Muscle of arm (tissue), 12 donors: ENCODE results near the gene FETUB. TPM values are rescaled to one million over a fixed set of nuclear protein-coding genes. Genes with fewer than 3 reads are reported as not detected.
"Not testable (repeated sequence)": the region's sequence is repeated elsewhere in the genome, so short reads cannot be mapped to it uniquely, and the experiment has no call there.

Source experiments
- DNase-seq: peaks from one replicate; pipeline ENCODE4 v3.0.0-alpha.2; 2013
- polyA plus RNA-seq, 12 donors: library from polyadenylated mRNA; unstranded; fragments of 120-200 nt; gene quantifications; one replicate each; pipeline ENCODE4 v1.2.1, GENCODE V29; 2013; ENCODE audit not compliant: insufficient read length in 12 of 12

Gene FETUB
- polyA plus RNA-seq, 12 donors: 0.11 to 0.69 (median 0.36) TPM; not detected in 5

GRCh38 chr3:186633481-186633880, 6.7 kb upstream of the FETUB start:
- no peak for DNase-seq

GRCh38 chr3:186634207-186634606, 6.0 kb upstream of the FETUB start:
- not testable (repeated sequence) for DNase-seq

- DNase-seq: no peak
These were observed 4.7 kb upstream of the FETUB start for GRCh38 chr3:186635532-186635931.

- no peak for DNase-seq
These were observed 3.7 kb upstream of the FETUB start for GRCh38 chr3:186636536-186636935.

DNA sequence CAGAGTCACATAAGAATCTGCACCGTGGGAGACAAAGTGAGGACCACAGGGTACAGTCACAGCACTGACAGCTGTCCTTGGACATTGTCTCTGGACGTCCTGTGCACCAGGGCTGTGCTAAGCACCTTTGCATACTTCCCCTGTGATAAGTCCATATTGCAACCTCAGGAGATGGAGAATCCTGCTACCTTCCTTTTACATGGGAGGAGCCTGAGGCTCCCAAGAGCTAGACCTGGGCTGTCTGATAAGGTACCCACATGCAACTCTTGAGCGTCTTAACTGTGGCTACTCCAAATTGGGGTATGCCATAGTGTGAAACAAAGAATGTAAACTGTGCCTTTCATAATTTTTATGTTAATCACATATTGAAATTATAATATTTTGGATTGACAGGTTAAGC, 2.5 kb upstream of the FETUB start:
- no peak for DNase-seq

DNA sequence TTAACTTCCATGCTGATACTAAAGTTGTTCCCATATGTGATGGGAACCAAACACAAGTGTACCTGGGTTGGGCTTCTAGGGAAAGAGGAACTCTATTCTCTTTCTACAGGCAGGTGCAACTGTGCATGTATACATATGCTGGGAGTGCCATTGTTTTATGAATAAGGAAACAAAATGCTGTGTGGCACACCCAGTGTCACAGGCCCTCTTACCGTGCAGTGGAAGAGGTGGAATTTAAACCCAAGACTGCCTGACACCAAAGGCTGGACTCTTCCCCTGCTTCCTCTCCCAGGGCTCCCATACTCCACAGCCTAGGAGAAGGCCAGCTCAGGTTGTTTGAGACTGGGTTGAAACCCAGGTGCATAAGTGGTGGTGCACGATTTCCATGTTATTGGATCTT, 1.9 kb upstream of the FETUB start:
- DNase-seq: no peak

DNA sequence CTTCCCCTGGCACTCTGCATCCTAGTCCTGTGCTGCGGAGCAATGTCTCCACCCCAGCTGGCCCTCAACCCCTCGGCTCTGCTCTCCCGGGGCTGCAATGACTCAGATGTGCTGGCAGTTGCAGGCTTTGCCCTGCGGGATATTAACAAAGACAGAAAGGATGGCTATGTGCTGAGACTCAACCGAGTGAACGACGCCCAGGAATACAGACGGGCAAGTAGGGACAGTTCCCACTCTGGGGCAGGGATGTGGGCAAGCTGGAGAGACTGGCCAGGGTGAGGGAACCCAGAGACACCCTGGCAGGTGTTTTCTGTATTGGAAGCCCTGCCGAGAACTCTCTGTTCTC, 247 bp downstream of the FETUB start:
- DNase-seq: no peak

DNA sequence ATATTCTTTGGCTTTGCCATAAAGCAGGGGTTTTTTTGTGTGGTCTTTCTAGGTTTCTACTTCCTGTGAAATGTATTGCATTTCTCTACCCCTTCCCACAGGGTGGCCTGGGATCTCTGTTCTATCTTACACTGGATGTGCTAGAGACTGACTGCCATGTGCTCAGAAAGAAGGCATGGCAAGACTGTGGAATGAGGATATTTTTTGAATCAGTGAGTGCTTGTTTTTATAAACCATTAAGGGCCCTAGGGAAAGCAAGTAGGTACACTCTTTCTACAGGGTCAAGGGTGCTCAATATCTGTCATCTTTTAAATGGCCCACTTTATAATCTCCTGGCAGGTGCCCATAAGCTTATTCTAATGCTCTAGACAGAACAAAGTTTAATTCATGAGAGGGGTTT, 730 bp downstream of the FETUB start:
- DNase-seq: no peak

DNA sequence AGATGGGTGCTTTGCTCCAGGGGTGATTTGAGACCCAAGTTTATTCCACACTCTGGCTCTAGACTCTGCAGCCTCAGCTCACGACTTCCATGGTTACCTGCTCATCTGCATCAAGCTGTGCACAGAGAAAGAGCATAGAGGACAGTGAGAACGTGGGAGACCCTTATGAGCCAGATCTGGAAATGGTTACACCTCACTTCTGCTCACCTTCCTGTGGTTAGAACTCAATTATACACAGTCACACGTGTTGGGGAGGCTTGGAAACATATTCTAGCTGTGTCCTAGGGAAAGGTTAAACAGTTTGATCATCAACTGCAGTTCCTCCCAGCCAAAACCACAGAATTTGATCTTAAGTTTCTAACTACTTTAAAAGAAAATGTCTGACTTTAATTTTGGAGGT, 1.8 kb downstream of the FETUB start:
- DNase-seq: no peak

- no peak for DNase-seq
These were observed 3.3 kb downstream of the FETUB start for GRCh38 chr3:186643493-186643892.

DNA sequence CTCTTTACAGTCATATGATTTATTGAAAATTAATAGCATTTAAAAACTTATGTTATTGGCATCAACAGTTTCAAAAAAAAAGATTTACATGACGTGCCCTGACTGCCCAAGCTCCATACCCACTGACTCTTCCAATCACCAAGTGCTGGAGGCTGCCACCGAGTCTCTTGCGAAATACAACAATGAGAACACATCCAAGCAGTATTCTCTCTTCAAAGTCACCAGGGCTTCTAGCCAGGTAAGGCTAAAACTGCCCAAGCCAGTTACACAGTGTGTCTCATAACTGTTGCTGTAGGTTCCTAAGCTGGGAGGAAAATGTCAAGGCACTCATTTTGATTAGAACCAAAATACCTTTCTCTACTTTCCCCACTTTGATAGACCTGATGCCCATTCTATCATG, 4.5 kb downstream of the FETUB start:
- DNase-seq: no peak

- DNase-seq: no peak
These were observed 5.9 kb downstream of the FETUB start for GRCh38 chr3:186646106-186646505.

- no peak for DNase-seq
These were observed 6.6 kb downstream of the FETUB start for GRCh38 chr3:186646841-186647240.

DNA sequence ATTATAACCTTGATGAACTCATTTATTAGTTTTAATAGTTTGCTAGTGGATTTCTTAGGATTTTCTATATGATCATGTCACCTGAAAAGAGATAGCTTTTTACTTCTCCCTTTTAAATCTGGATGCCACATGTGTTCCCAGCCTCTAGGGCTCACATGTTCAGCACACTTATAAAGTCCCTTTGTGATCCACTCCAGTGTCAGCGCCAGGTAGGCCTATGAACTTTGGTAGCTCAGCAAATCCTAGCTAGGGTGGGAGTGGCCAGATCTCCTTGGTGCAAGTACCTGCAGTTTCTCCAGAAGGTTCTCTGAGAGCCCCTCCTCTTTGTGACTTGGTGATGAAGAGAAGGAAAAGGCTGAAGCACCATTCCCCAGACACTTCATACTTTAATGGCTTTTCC, 8.7 kb downstream of the FETUB start:
- no peak for DNase-seq

DNA sequence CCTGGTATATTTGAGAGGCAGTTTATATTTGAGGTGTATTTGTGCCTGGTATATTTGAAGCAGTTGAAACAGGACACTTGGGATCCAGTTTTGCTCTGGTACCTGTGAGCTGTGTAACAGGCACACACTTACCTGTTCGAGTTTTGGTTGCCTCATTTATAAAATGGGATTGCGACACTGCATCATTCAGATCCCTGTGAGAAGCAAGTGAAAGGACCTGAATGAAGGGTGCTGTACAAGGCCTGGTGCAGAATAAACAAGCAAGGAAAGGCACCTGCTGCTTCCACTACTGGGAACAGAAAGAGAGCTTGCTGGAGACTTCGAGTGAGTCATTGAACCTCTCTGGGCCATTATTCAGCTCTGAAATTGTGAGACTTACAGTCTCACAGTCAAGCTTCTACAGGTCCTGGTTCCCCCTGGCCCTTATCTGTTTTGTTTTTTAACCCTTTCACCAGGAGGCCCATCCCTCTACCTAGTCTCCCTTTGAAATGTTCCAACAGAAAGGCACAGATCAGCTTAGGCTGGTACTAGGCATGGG, 11.5 kb downstream of the FETUB start:
- DNase-seq: no peak

- DNase-seq: no peak
These were observed 13.0 kb downstream of the FETUB start for GRCh38 chr3:186653080-186653707.

GRCh38 chr3:186653984-186654383, 13.8 kb downstream of the FETUB start:
- DNase-seq: no peak

DNA sequence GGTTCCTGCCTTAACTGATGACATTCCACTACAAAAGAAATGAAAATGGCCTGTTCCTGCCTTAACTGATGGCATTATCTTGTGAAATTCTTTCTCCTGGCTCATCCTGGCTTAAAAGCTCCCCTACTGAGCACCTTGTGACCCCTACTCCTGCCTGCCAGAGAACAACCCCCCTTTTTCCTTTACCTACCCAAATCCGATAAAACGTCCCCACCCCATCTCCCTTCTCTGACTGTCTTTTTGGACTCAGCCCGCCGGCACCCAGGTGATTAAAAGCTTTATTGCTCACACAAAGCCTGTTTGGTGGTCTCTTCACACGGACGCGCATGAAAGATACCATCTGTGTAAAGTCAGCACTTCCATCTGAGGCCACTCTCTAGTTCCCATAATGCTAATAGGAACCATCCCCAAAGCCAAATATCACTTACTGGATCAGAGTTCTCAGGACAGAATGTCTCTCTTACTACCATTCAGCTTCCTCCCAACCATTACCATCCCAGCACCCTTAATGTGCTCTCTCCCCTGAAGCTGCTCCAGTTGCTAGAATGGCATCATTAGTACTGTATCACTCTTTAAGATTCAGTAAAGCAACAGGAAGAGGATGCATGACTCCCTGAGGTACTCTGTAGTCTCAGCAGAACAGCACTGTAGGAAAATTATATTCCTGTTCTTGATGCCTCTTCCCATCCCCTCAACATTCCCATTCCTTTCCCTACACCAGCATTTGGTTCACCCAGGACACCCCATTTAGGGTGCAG, 23.3 kb downstream of the FETUB start:
- DNase-seq: no peak

- no peak for DNase-seq
These were observed 23.9 kb downstream of the FETUB start for GRCh38 chr3:186664119-186664495.

- no peak for DNase-seq
These were observed 24.3 kb downstream of the FETUB start for GRCh38 chr3:186664506-186664905.

GRCh38 chr3:186665625-186666188, 25.5 kb downstream of the FETUB start, which contains the start of gene HRG:
Gene HRG (plus strand): TSS chr3:186666014. CDS start chr3:186666032, 18 bp downstream.
- no peak for DNase-seq

DNA sequence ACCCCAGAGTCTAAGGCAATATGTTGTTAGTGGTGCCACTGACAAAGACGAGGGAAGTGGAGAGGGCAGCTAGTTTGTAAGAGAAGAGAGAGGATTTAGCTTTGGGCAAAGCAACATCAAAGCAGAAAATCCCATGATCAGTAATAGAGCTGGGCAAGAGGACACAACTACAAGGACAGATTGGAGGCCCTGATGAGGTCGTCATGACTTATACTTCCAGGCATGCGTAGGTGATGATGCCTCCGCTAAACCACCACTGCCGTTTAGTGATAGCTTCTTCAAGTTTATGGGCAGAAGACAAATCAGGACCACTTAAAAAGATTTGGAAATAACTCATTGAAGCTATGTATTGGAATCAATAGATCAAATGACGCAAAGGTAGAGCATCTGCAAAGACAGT, 28.2 kb downstream of the FETUB start:
- DNase-seq: no peak
